H1 (cell line): Measurements from ENCODE around the gene ASXL2. TPM values are rescaled to one million over a fixed set of nuclear protein-coding genes. Genes with fewer than 3 reads are reported as not detected.

Experiments
- CTCF ChIA-PET: fragments of 300-600 bp; sonication (Branson Sonifier 250); formaldehyde crosslinking; loops from one replicate; lab custom pipeline; 2021; ENCODE audit not compliant: partially characterized antibody; lab: Charles Lee
- POLR2A ChIA-PET: fragments of 300-600 bp; sonication (Branson Sonifier 250); formaldehyde crosslinking; loops from one replicate; lab custom pipeline; 2021; ENCODE audit warnings: inconsistent platforms; ENCODE audit not compliant: partially characterized antibody; lab: Charles Lee
- DNase-seq, 2 experiments: peaks; one replicate each; pipeline versions ENCODE4 v3.0.0 to v3.0.0-alpha.2; 2010 to 2022; ENCODE audit warnings: low spot score in 2 of 2, low read depth in 1 of 2, mixed read lengths in 1 of 2
- FAIRE-seq: peaks from 2 replicates; lab custom pipeline; 2011; peaks lifted over from hg19 to GRCh38; lab: Jason Lieb, UNC
- H2AFZ ChIP-seq: 2 replicates; pipeline ENCODE4 v1.8.1; 2012; ENCODE audit warnings: low read length, inconsistent platforms
- H2AK5ac ChIP-seq: 2 replicates; pipeline ENCODE4 v1.6.1; 2013; ENCODE audit warnings: low read depth, low read length
- H2BK120ac ChIP-seq: replicated peaks from 2 replicates; pipeline ENCODE3; 2013; ENCODE audit warnings: low read depth, low read length, inconsistent platforms
- H2BK12ac ChIP-seq: 2 replicates; pipeline ENCODE4 v1.6.1; 2013; ENCODE audit warnings: low read depth, low read length
- H2BK15ac ChIP-seq: 2 replicates; pipeline ENCODE4 v1.6.1; 2013; ENCODE audit warnings: low read length
- H2BK20ac ChIP-seq: 2 replicates; pipeline ENCODE4 v1.6.1; 2013; ENCODE audit warnings: low read length
- H2BK5ac ChIP-seq: 2 replicates; pipeline ENCODE4 v1.6.1; 2013; ENCODE audit warnings: low read depth, low read length
- H3K14ac ChIP-seq: 2 replicates; pipeline ENCODE4 v1.6.1; 2013; ENCODE audit warnings: inconsistent platforms; ENCODE audit not compliant: insufficient read length
- H3K18ac ChIP-seq: 2 replicates; pipeline ENCODE4 v1.6.1; 2013; ENCODE audit warnings: low read length; ENCODE audit errors: extremely low read depth
- H3K23ac ChIP-seq: 2 replicates; pipeline ENCODE4 v1.6.1; 2013; ENCODE audit warnings: inconsistent platforms; ENCODE audit not compliant: insufficient read length
- H3K23me2 ChIP-seq: 2 replicates; pipeline ENCODE4 v1.6.1; 2013; ENCODE audit warnings: low read depth, low read length
- H3K27ac ChIP-seq: 2 replicates; pipeline ENCODE4 v1.6.1; 2011; ENCODE audit warnings: low read depth, low read length, inconsistent platforms
- H3K27me3 ChIP-seq, 4 experiments: replicated peaks in 1 of 4; 1 replicate in 1 of 4; 2 replicates in 3 of 4; pipeline versions ENCODE4 v1.6.1 to v1.8.1; 2011 to 2013; ENCODE audit warnings: low read length in 3 of 4, mild to moderate bottlenecking in 3 of 4, inconsistent platforms in 2 of 4, mixed read lengths in 2 of 4, moderate library complexity in 1 of 4; ENCODE audit not compliant: control insufficient read depth in 3 of 4, insufficient read depth in 3 of 4; ENCODE audit errors: extremely low read depth in 1 of 4
- H3K36me3 ChIP-seq, 4 experiments: 2 replicates each; pipeline versions ENCODE4 v1.6.1 to v1.8.1; 2011 to 2013; ENCODE audit warnings: mild to moderate bottlenecking in 4 of 4, low read length in 3 of 4, moderate library complexity in 2 of 4, control low read depth in 1 of 4, inconsistent platforms in 1 of 4; ENCODE audit not compliant: insufficient read depth in 4 of 4, control insufficient read depth in 2 of 4
- H3K4ac ChIP-seq: replicated peaks from 2 replicates; pipeline ENCODE3; 2013; ENCODE audit warnings: low read length, low read depth, mixed read lengths, inconsistent platforms; ENCODE audit not compliant: insufficient read length
- H3K4me1 ChIP-seq, 4 experiments: replicated peaks in 1 of 4; 1 replicate in 1 of 4; 2 replicates in 3 of 4; pipeline versions ENCODE4 v1.6.1 to v1.8.1; 2011 to 2013; ENCODE audit warnings: low read length in 3 of 4, inconsistent platforms in 2 of 4, mixed read lengths in 1 of 4; ENCODE audit not compliant: insufficient read depth in 4 of 4, control insufficient read depth in 3 of 4
- H3K4me2 ChIP-seq, 2 experiments: 2 replicates each; pipeline versions ENCODE4 v1.6.1 to v1.8.1; 2011 to 2013; ENCODE audit warnings: low read depth in 2 of 2, low read length in 2 of 2, control low read depth in 1 of 2, inconsistent platforms in 1 of 2, mild to moderate bottlenecking in 1 of 2; ENCODE audit not compliant: insufficient read depth in 1 of 2
- H3K4me3 ChIP-seq, 4 experiments: fragments of 200-600, 300-600 bp in 1 of 4; sonication (generic), shearing (Covaris generic), sonication (Bioruptor Twin) in 1 of 4; 2 replicates each; pipeline versions ENCODE4 v1.5.1 to v1.8.1; 2011 to 2016; ENCODE audit warnings: low read length in 4 of 4, low read depth in 3 of 4, control low read depth in 2 of 4, inconsistent platforms in 2 of 4, mild to moderate bottlenecking in 2 of 4, mixed read lengths in 1 of 4, moderate library complexity in 1 of 4; ENCODE audit not compliant: insufficient read depth in 2 of 4; ENCODE audit errors: extremely low read depth in 1 of 4
- H3K56ac ChIP-seq: replicated peaks from 2 replicates; pipeline ENCODE3; 2013; ENCODE audit warnings: low read depth, mild to moderate bottlenecking, mixed read lengths, low read length, inconsistent platforms; ENCODE audit not compliant: insufficient read length
- H3K79me1 ChIP-seq: 2 replicates; pipeline ENCODE4 v1.6.1; 2013; ENCODE audit warnings: low read depth, low read length, control low read depth
- H3K79me2 ChIP-seq, 2 experiments: 2 replicates each; pipeline versions ENCODE4 v1.6.1 to v1.8.1; 2012 to 2013; ENCODE audit warnings: low read length in 2 of 2, mild to moderate bottlenecking in 2 of 2, inconsistent platforms in 1 of 2; ENCODE audit not compliant: insufficient read depth in 2 of 2, control insufficient read depth in 1 of 2
- H3K9ac ChIP-seq, 4 experiments: replicated peaks in 1 of 4; 1 replicate in 1 of 4; 2 replicates in 3 of 4; pipeline versions ENCODE4 v1.6.1 to v1.8.1; 2011 to 2013; ENCODE audit warnings: low read depth in 3 of 4, low read length in 3 of 4, control low read depth in 2 of 4, mild to moderate bottlenecking in 2 of 4, moderate library complexity in 2 of 4, inconsistent platforms in 1 of 4; ENCODE audit errors: extremely low read depth in 1 of 4
- H3K9me3 ChIP-seq, 2 experiments: 2 replicates each; pipeline versions ENCODE4 v1.6.1 to v1.8.1; 2012 to 2013; ENCODE audit warnings: mild to moderate bottlenecking in 2 of 2, moderate library complexity in 2 of 2, control low read depth in 1 of 2, inconsistent platforms in 1 of 2, low read depth in 1 of 2, low read length in 1 of 2, mixed read lengths in 1 of 2; ENCODE audit not compliant: insufficient read depth in 2 of 2
- H4K20me1 ChIP-seq, 2 experiments: replicated peaks in 1 of 2; 2 replicates each; pipeline versions ENCODE3 to v1.8.1; 2011 to 2013; ENCODE audit warnings: inconsistent platforms in 2 of 2, low read length in 2 of 2, mild to moderate bottlenecking in 1 of 2; ENCODE audit not compliant: insufficient read depth in 2 of 2, control insufficient read depth in 1 of 2
- H4K5ac ChIP-seq: 2 replicates; pipeline ENCODE4 v1.6.1; 2013; ENCODE audit warnings: low read length, low read depth, mixed read lengths, inconsistent platforms; ENCODE audit not compliant: insufficient read length
- H4K8ac ChIP-seq: 2 replicates; pipeline ENCODE4 v1.8.0; 2013; ENCODE audit warnings: mild to moderate bottlenecking, moderate library complexity, low read length, inconsistent platforms; ENCODE audit not compliant: insufficient read depth; ENCODE audit errors: extremely low read depth
- H4K91ac ChIP-seq: replicated peaks from 2 replicates; pipeline ENCODE3; 2013; ENCODE audit warnings: low read length, mixed read lengths, inconsistent platforms; ENCODE audit not compliant: insufficient read length
- ASH2L ChIP-seq: fragments of 200-600, 300-600 bp; sonication (generic); IDR thresholded peaks from one replicate; pipeline ENCODE4 v1.7.1; 2017; ENCODE audit warnings: low read length
- CBX8 ChIP-seq: fragments of 300-800, 300-1000 bp; sonication (generic); IDR thresholded peaks from 2 replicates; pipeline ENCODE4 v1.7.1; 2016; ENCODE audit warnings: low read depth, low read length, borderline replicate concordance
- CEBPB ChIP-seq: IDR thresholded peaks from 2 replicates; pipeline ENCODE4 v1.6.1; 2012; ENCODE audit warnings: low read depth, low read length
- EZH2 ChIP-seq: fragments of 200-600 bp; sonication (generic); IDR thresholded peaks from 2 replicates; pipeline ENCODE4 v1.7.1; 2012; ENCODE audit warnings: low read depth, mild to moderate bottlenecking, moderate library complexity, low read length, inconsistent platforms; ENCODE audit not compliant: severe bottlenecking
- HDAC2 ChIP-seq, 2 experiments: fragments of 300-600 bp in 1 of 2; sonication (generic) in 1 of 2; IDR thresholded peaks; 2 replicates each; pipeline ENCODE4 v1.6.1; 2011 to 2012; ENCODE audit warnings: low read depth in 2 of 2, low read length in 2 of 2, mild to moderate bottlenecking in 2 of 2, moderate library complexity in 2 of 2, borderline replicate concordance in 1 of 2, inconsistent platforms in 1 of 2
- JUND ChIP-seq: IDR thresholded peaks from 2 replicates; pipeline ENCODE4 v1.6.1; 2011; ENCODE audit warnings: mild to moderate bottlenecking, improper control_type of control experiment, low read length
- POLR2A ChIP-seq, 2 experiments: IDR thresholded peaks; 1 replicate in 1 of 2; 2 replicates in 1 of 2; pipeline ENCODE4 v1.6.1; 2011; ENCODE audit warnings: low read depth in 2 of 2, low read length in 2 of 2, mild to moderate bottlenecking in 2 of 2; ENCODE audit errors: control extremely low read depth in 1 of 2
- POLR2AphosphoS5 ChIP-seq: IDR thresholded peaks from 2 replicates; pipeline ENCODE4 v1.6.1; 2011; ENCODE audit warnings: low read depth, low read length
- RNF2 ChIP-seq: fragments of 200-900, 300-1000 bp; sonication (generic); IDR thresholded peaks from 2 replicates; pipeline ENCODE4 v1.7.1; 2016; ENCODE audit warnings: borderline replicate concordance, low read depth, mild to moderate bottlenecking, antibody characterized with exemption, low read length; ENCODE audit not compliant: poor library complexity, severe bottlenecking; ENCODE audit errors: missing control alignments
- WGBS, 2 experiments: shearing (Covaris generic) in 1 of 2; methylation state at CpG; one replicate each; pipeline versions ENCODE4 v1.1.6 to v1.1.7; 2013 to 2015; ENCODE audit warnings: low lambda C conversion rate in 2 of 2, mixed read lengths in 2 of 2, inconsistent platforms in 1 of 2, low coverage in 1 of 2, missing lambda C conversion rate in 1 of 2; ENCODE audit not compliant: insufficient replicate concordance in 2 of 2, insufficient coverage in 1 of 2, insufficient read length in 1 of 2; ENCODE audit errors: extremely low coverage in 1 of 2, missing lambda C conversion rate in 1 of 2; 5-methylcytosine and 5-hydroxymethylcytosine counted together
- polyA plus RNA-seq, 7 experiments: library from polyadenylated mRNA; depleted of rRNA in 3 of 7; stranded (reverse) in 5 of 7; unstranded in 2 of 7; fragments of >200 nt in 5 of 7; fragments of 200-250 nt in 2 of 7; gene quantifications; 1 replicate in 5 of 7; 2 replicates in 1 of 7; 4 replicates in 1 of 7; pipeline versions ENCODE4 v1.2.1 to v1.2.3, GENCODE V29; 2011 to 2013; ENCODE audit warnings: missing spikeins in 2 of 7, mixed read lengths in 2 of 7
- total RNA-seq: library from RNA; stranded (reverse); fragmentation: NEBNext Ultra II Directional; extraction: Animal tissue kit (Norgen Biotek cat#: 25700); gene quantifications from 2 replicates; pipeline ENCODE4 v1.2.1, GENCODE V29; 2021
- TF ChIP-seq, protein P1 (sequence below): IDR thresholded peaks from 2 replicates; pipeline ENCODE4 v1.6.1; 2012; ENCODE audit warnings: low read length, inconsistent platforms
- TF ChIP-seq, protein P2 (sequence below): IDR thresholded peaks from 2 replicates; pipeline ENCODE4 v1.6.1; 2011; ENCODE audit warnings: low read length, improper control_type of control experiment

ASXL2 gene
- total and polyA plus RNA-seq, 2 of the 8 experiments (the other 6 are each of a cell fraction or from before 2014, with no cell fraction given): 7.2 to 41.3 TPM

- POLR2A ChIA-PET: no interaction called here
- Histone ChIP-seq H3K9ac (no peak overlapping the region), H3K4me1 (no peaks in the 10 kb centered on the region; a peak in 1 of 7 replicates), H2BK20ac (no peak overlapping the region), H3K4ac (no peak overlapping the region), H2BK120ac (no peak overlapping the region), H3K4me2 (no peak overlapping the region), H4K20me1 (peaks cover 2 to 4% of the 10 kb centered on the region in 2 experiments), H2AFZ (no peak overlapping the region), H3K79me1 (no peaks in the 10 kb centered on the region; the same call in 1 of the 2 replicates), H3K18ac (no peak overlapping the region), H3K23me2 (no peaks in the 10 kb centered on the region), H3K79me2 (peaks cover 0 to 14% of the 10 kb centered on the region in 2 experiments; a peak in 2 of 4 replicates), H4K91ac (no peak overlapping the region), H3K56ac (no peak overlapping the region), H4K5ac (no peak overlapping the region), H2BK12ac (no peak overlapping the region), H3K14ac (no peak overlapping the region), H2AK5ac (no peak overlapping the region), H3K27me3 (no peaks in the 10 kb centered on the region), H3K4me3 (no peak overlapping the region), H3K27ac (no peak overlapping the region), H4K8ac (no peak overlapping the region; the same call in 1 of the 2 replicates), H2BK15ac (no peak overlapping the region), H2BK5ac (no peak overlapping the region), H3K23ac (no peak overlapping the region), H3K9me3 (0 out of 4 replicates have a peak, but pooled peaks cover 0 to 5% of the 10 kb centered on the region in 2 experiments), H3K36me3 (no peaks in the 10 kb centered on the region; a peak in 2 of 8 replicates)
- CTCF ChIA-PET: interaction anchor here (0.8 to 1.3 kb wide), 2 partner anchors 20 to 21 kb away, joined by 3 read pairs; no protein-coding TSS in a partner anchor
- FAIRE-seq (no peak), DNase-seq (no peak)
- WGBS, 2 experiments: 91% methylated on average over 2 of the region's 2 CpGs; no CpG with 5 or more reads in 1 of the 2 experiments
- TF ChIP-seq POLR2A (IDR thresholded peaks at IDR 0.05; ENCODE audit: control extremely low read depth in 1 of 2, low read depth in 2 of 2, low read length in 2 of 2) (no peak), CBX8 (no peak), HDAC2 (IDR thresholded peaks at IDR 0.05; ENCODE audit: borderline replicate concordance in 1 of 2, low read depth in 2 of 2, low read length in 2 of 2) (no peak), EZH2 (no peak), ASH2L (no peak), JUND (no peak), RNF2 (no peak), CEBPB (no peak), POLR2AphosphoS5 (no peak)
- TF ChIP-seq, protein P1, sequence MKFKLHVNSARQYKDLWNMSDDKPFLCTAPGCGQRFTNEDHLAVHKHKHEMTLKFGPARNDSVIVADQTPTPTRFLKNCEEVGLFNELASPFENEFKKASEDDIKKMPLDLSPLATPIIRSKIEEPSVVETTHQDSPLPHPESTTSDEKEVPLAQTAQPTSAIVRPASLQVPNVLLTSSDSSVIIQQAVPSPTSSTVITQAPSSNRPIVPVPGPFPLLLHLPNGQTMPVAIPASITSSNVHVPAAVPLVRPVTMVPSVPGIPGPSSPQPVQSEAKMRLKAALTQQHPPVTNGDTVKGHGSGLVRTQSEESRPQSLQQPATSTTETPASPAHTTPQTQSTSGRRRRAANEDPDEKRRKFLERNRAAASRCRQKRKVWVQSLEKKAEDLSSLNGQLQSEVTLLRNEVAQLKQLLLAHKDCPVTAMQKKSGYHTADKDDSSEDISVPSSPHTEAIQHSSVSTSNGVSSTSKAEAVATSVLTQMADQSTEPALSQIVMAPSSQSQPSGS: no peak
- TF ChIP-seq, protein P2, sequence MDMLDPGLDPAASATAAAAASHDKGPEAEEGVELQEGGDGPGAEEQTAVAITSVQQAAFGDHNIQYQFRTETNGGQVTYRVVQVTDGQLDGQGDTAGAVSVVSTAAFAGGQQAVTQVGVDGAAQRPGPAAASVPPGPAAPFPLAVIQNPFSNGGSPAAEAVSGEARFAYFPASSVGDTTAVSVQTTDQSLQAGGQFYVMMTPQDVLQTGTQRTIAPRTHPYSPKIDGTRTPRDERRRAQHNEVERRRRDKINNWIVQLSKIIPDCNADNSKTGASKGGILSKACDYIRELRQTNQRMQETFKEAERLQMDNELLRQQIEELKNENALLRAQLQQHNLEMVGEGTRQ: no peak
Observed at GRCh38 chr2:25829828-25830227, 48.5 kb downstream of the ASXL2 start.
